HepG2 (cell line): ENCODE measurements around the gene CNTN5. TPM values are rescaled to one million over a fixed set of nuclear protein-coding genes. Genes with fewer than 3 reads are reported as not detected.

Experiments
- ATAC-seq: fragments of 200-7000 bp; cut with Tn5 transposase; 3 replicates; pipeline ENCODE4 v1.9.1; 2020; ENCODE audit warnings: mild to moderate bottlenecking, moderate library complexity
- BruUV-seq: library from RNA; stranded (reverse); fragments of 400-500 nt; replicated peaks from 2 replicates; lab custom pipeline; 2021; lab: Mats Ljungman, UMichigan
- CTCF ChIA-PET: fragments of 300-600 bp; formaldehyde crosslinking; extraction: SDS; loops from one replicate; lab custom pipeline; 2021; ENCODE audit warnings: low total read pairs, inconsistent platforms, low intra/inter-chr PET ratio; lab: Yijun Ruan, JAX
- POLR2A ChIA-PET: fragments of 350-600 bp; sonication (Branson Sonifier 250); formaldehyde crosslinking; loops from one replicate; lab custom pipeline; 2020; ENCODE audit warnings: antibody characterized with exemption, inconsistent platforms; lab: Yijun Ruan, JAX
- DNase-seq: peaks from one replicate; pipeline ENCODE4 v3.0.0-alpha.2; 2015; ENCODE audit warnings: low spot score
- FAIRE-seq: peaks from 3 replicates; lab custom pipeline; 2011; peaks lifted over from hg19 to GRCh38; lab: Jason Lieb, UNC
- H2AFZ ChIP-seq: one replicate; pipeline ENCODE4 v1.6.1; 2011; ENCODE audit warnings: low read length, inconsistent platforms
- H3K27ac ChIP-seq: fragments of 300-600 bp; 3 replicates; pipeline ENCODE4 v1.8.0; 2011; ENCODE audit warnings: mixed run types, mild to moderate bottlenecking, mixed read lengths, low read length, inconsistent platforms; ENCODE audit not compliant: insufficient read depth; ENCODE audit errors: extremely low read length
- H3K27me3 ChIP-seq, 2 experiments: fragments of 200-600 bp in 1 of 2; 2 replicates in 1 of 2; 3 replicates in 1 of 2; pipeline versions ENCODE4 v1.6.0 to v1.8.0; 2011; ENCODE audit warnings: low read length in 2 of 2, mild to moderate bottlenecking in 2 of 2, moderate library complexity in 2 of 2, inconsistent platforms in 1 of 2; ENCODE audit not compliant: insufficient read depth in 2 of 2, control insufficient read depth in 1 of 2
- H3K36me3 ChIP-seq, 2 experiments: fragments of 200-600 bp in 1 of 2; replicated peaks in 1 of 2; 2 replicates in 1 of 2; 3 replicates in 1 of 2; pipeline versions ENCODE4 v1.5.1 to v1.8.0; 2011; ENCODE audit warnings: low read length in 2 of 2, inconsistent platforms in 1 of 2; ENCODE audit not compliant: insufficient read depth in 2 of 2, control insufficient read depth in 1 of 2
- H3K4me1 ChIP-seq: 2 replicates; pipeline ENCODE4 v1.5.1; 2012; ENCODE audit warnings: low read length, inconsistent platforms; ENCODE audit not compliant: insufficient read depth
- H3K4me2 ChIP-seq: 2 replicates; pipeline ENCODE4 v1.6.0; 2011; ENCODE audit warnings: low read depth, low read length, inconsistent platforms
- H3K4me3 ChIP-seq, 3 experiments: fragments of 200-600 bp in 1 of 3; sonication (generic), shearing (Covaris generic) in 1 of 3; replicated peaks in 1 of 3; 2 replicates each; pipeline ENCODE4 v1.5.1; 2011 to 2016; ENCODE audit warnings: low read length in 3 of 3, inconsistent platforms in 2 of 3, low read depth in 2 of 3, mild to moderate bottlenecking in 2 of 3, control low read depth in 1 of 3, mixed read lengths in 1 of 3; ENCODE audit not compliant: insufficient read depth in 1 of 3
- H3K79me2 ChIP-seq: one replicate; pipeline ENCODE4 v1.6.1; 2011; ENCODE audit warnings: low read length, inconsistent platforms; ENCODE audit not compliant: insufficient read depth
- H3K9ac ChIP-seq: 2 replicates; pipeline ENCODE4 v1.6.0; 2011; ENCODE audit warnings: mild to moderate bottlenecking, low read depth, low read length, inconsistent platforms; ENCODE audit not compliant: insufficient read depth
- H3K9me3 ChIP-seq: 2 replicates; pipeline ENCODE4 v1.5.1; 2012; ENCODE audit warnings: mild to moderate bottlenecking, low read length
- H4K20me1 ChIP-seq: 2 replicates; pipeline ENCODE4 v1.6.0; 2011; ENCODE audit warnings: inconsistent platforms, mild to moderate bottlenecking, low read length, moderate library complexity; ENCODE audit not compliant: insufficient read depth
- ETV5 ChIP-seq: IDR thresholded peaks from 2 replicates; pipeline ENCODE4 v1.6.1; 2018; ENCODE audit warnings: missing biosample characterization, missing genetic modification reagents, inconsistent platforms, borderline replicate concordance
- MNT ChIP-seq: fragments of 450-650 bp; IDR thresholded peaks from 2 replicates; pipeline ENCODE4 v1.6.1; 2016
- ONECUT2 ChIP-seq: sonication (generic); formaldehyde crosslinking; IDR thresholded peaks from 2 replicates; pipeline ENCODE4 v1.4.0; 2020; ENCODE audit warnings: missing genetic modification reagents
- RAD51 ChIP-seq: fragments of 450-650 bp; IDR thresholded peaks from 2 replicates; pipeline ENCODE4 v1.6.1; 2016; ENCODE audit warnings: borderline replicate concordance
- RORA ChIP-seq: sonication (generic); formaldehyde crosslinking; IDR thresholded peaks from 2 replicates; pipeline ENCODE4 v1.5.0; 2020; ENCODE audit warnings: mild to moderate bottlenecking, missing genetic modification reagents, moderate library complexity
- TCF7L2 ChIP-seq: IDR thresholded peaks from 2 replicates; pipeline ENCODE4 v1.6.1; 2011; ENCODE audit warnings: mild to moderate bottlenecking, low read depth, low read length, moderate library complexity
- USF2 ChIP-seq, 2 experiments: sonication (generic) in 1 of 2; formaldehyde crosslinking in 1 of 2; IDR thresholded peaks; 2 replicates each; pipeline versions ENCODE4 v1.5.1 to v1.6.1; 2011 to 2020; ENCODE audit warnings: borderline replicate concordance in 1 of 2, low read depth in 1 of 2, low read length in 1 of 2, mild to moderate bottlenecking in 1 of 2, missing genetic modification reagents in 1 of 2, moderate library complexity in 1 of 2
- ZBTB46 ChIP-seq: sonication (generic); formaldehyde crosslinking; IDR thresholded peaks from 2 replicates; pipeline ENCODE4 v1.4.0; 2020; ENCODE audit warnings: mild to moderate bottlenecking, missing genetic modification reagents, borderline replicate concordance
- ZGPAT ChIP-seq: IDR thresholded peaks from 2 replicates; pipeline ENCODE4 v1.6.1; 2016; ENCODE audit warnings: mild to moderate bottlenecking
- ZNF563 ChIP-seq: sonication (generic); formaldehyde crosslinking; IDR thresholded peaks from 2 replicates; pipeline ENCODE4 v1.8.0; 2022; ENCODE audit warnings: mild to moderate bottlenecking, moderate library complexity, missing genetic modification reagents
- ZNF572 ChIP-seq: sonication (generic); formaldehyde crosslinking; IDR thresholded peaks from 2 replicates; pipeline ENCODE4 v1.5.1; 2020; ENCODE audit warnings: mild to moderate bottlenecking, missing genetic modification reagents
- ZNF672 ChIP-seq: sonication (generic); formaldehyde crosslinking; IDR thresholded peaks from 2 replicates; pipeline ENCODE4 v1.8.1; 2022; ENCODE audit warnings: missing genetic modification reagents
- ZNF687 ChIP-seq: sonication (generic); formaldehyde crosslinking; IDR thresholded peaks from 2 replicates; pipeline ENCODE4 v1.5.1; 2020; ENCODE audit warnings: mild to moderate bottlenecking, missing genetic modification reagents, moderate library complexity
- ZNF746 ChIP-seq: sonication (generic); formaldehyde crosslinking; IDR thresholded peaks from 2 replicates; pipeline ENCODE4 v1.8.0; 2022; ENCODE audit warnings: mild to moderate bottlenecking, missing genetic modification reagents
- WGBS: methylation state at CpG from one replicate; pipeline ENCODE4 v1.1.6; 2017; ENCODE audit warnings: low lambda C conversion rate; 5-methylcytosine and 5-hydroxymethylcytosine counted together
- in situ Hi-C: cut with HindIII; loops from 2 replicates; pipeline ENCODE4 v1.10.0; 2017; ENCODE audit warnings: low pct_unique_long_range_greater_than_20kb; ENCODE audit not compliant: extremely low pct_ligation_motif_present
- intact Hi-C: fragments of 100-400 bp; cut with micrococcal nuclease; formaldehyde crosslinking; loops from one replicate; pipeline ENCODE4 v1.10.0; 2022; ENCODE audit not compliant: unreplicated experiment
- polyA plus RNA-seq, 8 experiments: library from polyadenylated mRNA; depleted of rRNA in 3 of 8; stranded (reverse) in 7 of 8; unstranded in 1 of 8; fragments of >200 nt; fragmentation: Illumina TruSeq in 4 of 8; extraction: Trizol in 4 of 8; gene quantifications; 2 replicates each; pipeline versions ENCODE4 v1.2.1 to v1.2.3, GENCODE V29; 2011 to 2016; ENCODE audit warnings: low read depth in 4 of 8, missing spikeins in 1 of 8, mixed read lengths in 1 of 8; ENCODE audit not compliant: insufficient read depth in 1 of 8
- total RNA-seq, 5 experiments: library from RNA; depleted of rRNA; stranded (reverse); fragments of >200 nt; fragmentation: Illumina TruSeq; extraction: Trizol; gene quantifications; 2 replicates each; pipeline ENCODE4 v1.2.3, GENCODE V29; 2016; ENCODE audit warnings: low read depth in 1 of 5

CNTN5 gene
- total and polyA plus RNA-seq, 2 of the 13 experiments (the other 11 are each of a cell fraction or from before 2014, with no cell fraction given), result not detected

DNA sequence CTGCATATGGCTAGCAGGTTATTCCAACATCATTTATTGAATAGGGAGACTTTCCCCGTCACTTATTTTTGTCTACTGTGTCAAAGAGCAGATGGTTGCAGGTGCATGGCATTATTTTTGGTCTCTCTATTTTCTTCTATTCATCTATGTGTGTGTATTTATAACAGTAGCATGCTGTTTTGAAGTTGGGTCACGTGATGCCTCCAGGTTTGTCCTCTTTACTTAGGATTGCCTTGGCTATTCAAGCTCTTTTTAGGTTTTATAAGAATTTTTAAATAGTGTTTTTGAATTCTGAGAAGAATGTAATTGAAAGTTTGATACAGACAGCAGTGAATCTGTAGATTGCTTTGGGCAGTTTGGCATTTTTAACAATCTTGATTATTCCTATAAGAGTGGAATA is 770.6 kb downstream of the CNTN5 start:
- no TSS peak for BruUV-seq
- no peaks in the 10 kb centered on the region for H3K9me3 ChIP-seq
- ATAC-seq (no peak), FAIRE-seq (no peak), DNase-seq (no peak)
- H4K20me1 ChIP-seq, result no peaks in the 10 kb centered on the region
- H3K4me1 ChIP-seq, result no peaks in the 10 kb centered on the region
- H3K79me2 ChIP-seq, result no peaks in the 10 kb centered on the region
- intact Hi-C loops (no loop called here), in situ Hi-C loops (no loop called here)
- 0% methylated on average over 2 of the region's 2 CpGs for WGBS
- H3K27me3 ChIP-seq, result no peaks in the 10 kb centered on the region
- no peak overlapping the region for H3K27ac ChIP-seq
- CTCF ChIA-PET, result no interaction called here
- POLR2A ChIA-PET, result no interaction called here
- H3K9ac ChIP-seq, result no peak overlapping the region
- no peak overlapping the region for H3K4me2 ChIP-seq
- no peak overlapping the region for H2AFZ ChIP-seq
- H3K36me3 ChIP-seq, result no peaks in the 10 kb centered on the region
- no peak overlapping the region for H3K4me3 ChIP-seq
- peak; percentile 68; the same call in 1 of the 2 replicates for TF ChIP-seq RAD51
- TF ChIP-seq TCF7L2, result no peak
- TF ChIP-seq ZNF563, result no peak
- peak; percentile 19; the same call in 1 of the 2 replicates for TF ChIP-seq USF2 (IDR thresholded peaks at IDR 0.05; ENCODE audit: low read depth, low read length)
- TF ChIP-seq USF2 (CRISPR knock-in tag; IDR thresholded peaks at IDR 0.05; ENCODE audit: borderline replicate concordance), result no peak
- TF ChIP-seq ZNF687 (CRISPR knock-in tag), result no peak
- peak; percentile 44 for TF ChIP-seq MNT
- no peak for TF ChIP-seq ZNF672 (CRISPR knock-in tag)
- no peak for TF ChIP-seq ETV5 (CRISPR knock-in tag)
- no peak for TF ChIP-seq ZBTB46 (CRISPR knock-in tag)
- no peak for TF ChIP-seq ZNF746 (CRISPR knock-in tag)
- no peak for TF ChIP-seq ONECUT2
- no peak for TF ChIP-seq RORA (CRISPR knock-in tag)
- no peak for TF ChIP-seq ZGPAT (CRISPR knock-in tag)
- TF ChIP-seq ZNF572 (CRISPR knock-in tag), result no peak
